Spleen (tissue), 7 donors: ENCODE data around the gene CLCNKA.

Experiments
- POLR2A ChIP-seq, 3 donors: fragments of 450-650 bp; IDR thresholded peaks; one replicate each; pipeline ENCODE4 v1.5.1; 2017; ENCODE audit warnings: antibody characterized with exemption in 3 of 3, mild to moderate bottlenecking in 1 of 3
- TF ChIP-seq, protein P1 (sequence below), 11 experiments: fragments of 200-600 bp in 7 of 11; fragments of 450-650 bp in 4 of 11; sonication (generic) in 4 of 11; IDR thresholded peaks in 8 of 11; conservative IDR thresholded peaks in 3 of 11; 1 replicate in 7 of 11; 2 replicates in 4 of 11; pipeline versions ENCODE4 v1.4.0 to v1.8.0; 2016 to 2021; ENCODE audit warnings: antibody characterized with exemption in 11 of 11, inconsistent platforms in 4 of 11, mild to moderate bottlenecking in 1 of 11
- donor health status: DM: no; HTN: no; CAD: no; lungs with moderate emphysema.
- donor health status: DM: no; HTN: no; CAD: no.
- donor health status: DM: no; HTN: no; CAD: no.

DNA sequence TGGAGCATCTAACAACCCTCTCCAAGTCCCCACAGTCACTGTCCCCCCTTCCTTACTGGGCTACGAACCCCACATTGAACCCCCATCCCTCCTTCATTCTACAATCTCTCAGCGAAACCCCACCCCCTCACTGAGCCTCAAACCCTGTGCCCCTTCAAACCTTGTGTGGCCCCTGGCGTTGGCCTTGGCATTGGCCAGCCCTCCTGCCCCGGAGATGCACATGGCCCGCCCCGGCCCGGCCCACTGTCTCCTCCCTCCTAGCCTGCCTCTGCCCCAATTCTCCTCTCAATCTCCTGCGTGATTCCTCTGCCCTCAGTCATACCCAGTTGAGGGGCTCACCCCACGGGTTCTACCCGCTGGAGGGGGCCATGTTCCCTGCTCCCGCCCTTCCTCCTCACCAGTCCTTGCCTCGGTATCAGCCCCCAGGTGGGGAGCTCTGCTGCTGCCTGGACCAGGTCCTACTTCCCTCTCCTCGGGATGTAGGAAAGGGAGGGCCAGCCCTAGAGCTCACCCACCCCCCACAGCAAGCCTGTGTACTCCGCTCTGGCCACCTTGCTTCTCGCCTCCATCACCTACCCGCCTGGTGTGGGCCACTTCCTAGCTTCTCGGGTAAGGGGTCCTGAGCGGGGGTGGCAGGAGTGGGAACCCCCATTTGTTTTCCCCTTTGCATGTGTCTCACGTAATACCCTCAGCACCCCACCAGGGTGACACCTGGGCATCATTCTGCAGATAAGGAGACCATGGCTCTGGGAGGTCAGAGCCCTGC lies 6.6 kb downstream of the CLCNKA start:
- TF ChIP-seq, protein P1, sequence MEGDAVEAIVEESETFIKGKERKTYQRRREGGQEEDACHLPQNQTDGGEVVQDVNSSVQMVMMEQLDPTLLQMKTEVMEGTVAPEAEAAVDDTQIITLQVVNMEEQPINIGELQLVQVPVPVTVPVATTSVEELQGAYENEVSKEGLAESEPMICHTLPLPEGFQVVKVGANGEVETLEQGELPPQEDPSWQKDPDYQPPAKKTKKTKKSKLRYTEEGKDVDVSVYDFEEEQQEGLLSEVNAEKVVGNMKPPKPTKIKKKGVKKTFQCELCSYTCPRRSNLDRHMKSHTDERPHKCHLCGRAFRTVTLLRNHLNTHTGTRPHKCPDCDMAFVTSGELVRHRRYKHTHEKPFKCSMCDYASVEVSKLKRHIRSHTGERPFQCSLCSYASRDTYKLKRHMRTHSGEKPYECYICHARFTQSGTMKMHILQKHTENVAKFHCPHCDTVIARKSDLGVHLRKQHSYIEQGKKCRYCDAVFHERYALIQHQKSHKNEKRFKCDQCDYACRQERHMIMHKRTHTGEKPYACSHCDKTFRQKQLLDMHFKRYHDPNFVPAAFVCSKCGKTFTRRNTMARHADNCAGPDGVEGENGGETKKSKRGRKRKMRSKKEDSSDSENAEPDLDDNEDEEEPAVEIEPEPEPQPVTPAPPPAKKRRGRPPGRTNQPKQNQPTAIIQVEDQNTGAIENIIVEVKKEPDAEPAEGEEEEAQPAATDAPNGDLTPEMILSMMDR (IDR thresholded peaks at IDR 0.05 in 8 of 11, conservative IDR thresholded peaks at IDR 0.05 in 3 of 11) = no peak
- no peak for TF ChIP-seq POLR2A (IDR thresholded peaks at IDR 0.05)
